Left renal cortex interstitium (tissue), 4 donors: Measurements from ENCODE around the gene PCYT2. TPM values are rescaled to one million over a fixed set of nuclear protein-coding genes. Genes with fewer than 3 reads are reported as not detected.

Experiments used
- DNase-seq, 4 donors: peaks; one replicate each; pipeline ENCODE4 v3.0.0-alpha.2; 2013; ENCODE audit warnings: low read depth in 4 of 4, low spot score in 2 of 4, missing footprints in 1 of 4
- polyA plus RNA-seq, 4 donors: library from polyadenylated mRNA; unstranded; fragments of 120-200 nt; gene quantifications; one replicate each; pipeline ENCODE4 v1.2.1, GENCODE V29; 2013; ENCODE audit not compliant: insufficient read length in 4 of 4

Gene PCYT2
- polyA plus RNA-seq, 4 donors, result 45.7 to 55.9 (median 49.5) TPM

DNA sequence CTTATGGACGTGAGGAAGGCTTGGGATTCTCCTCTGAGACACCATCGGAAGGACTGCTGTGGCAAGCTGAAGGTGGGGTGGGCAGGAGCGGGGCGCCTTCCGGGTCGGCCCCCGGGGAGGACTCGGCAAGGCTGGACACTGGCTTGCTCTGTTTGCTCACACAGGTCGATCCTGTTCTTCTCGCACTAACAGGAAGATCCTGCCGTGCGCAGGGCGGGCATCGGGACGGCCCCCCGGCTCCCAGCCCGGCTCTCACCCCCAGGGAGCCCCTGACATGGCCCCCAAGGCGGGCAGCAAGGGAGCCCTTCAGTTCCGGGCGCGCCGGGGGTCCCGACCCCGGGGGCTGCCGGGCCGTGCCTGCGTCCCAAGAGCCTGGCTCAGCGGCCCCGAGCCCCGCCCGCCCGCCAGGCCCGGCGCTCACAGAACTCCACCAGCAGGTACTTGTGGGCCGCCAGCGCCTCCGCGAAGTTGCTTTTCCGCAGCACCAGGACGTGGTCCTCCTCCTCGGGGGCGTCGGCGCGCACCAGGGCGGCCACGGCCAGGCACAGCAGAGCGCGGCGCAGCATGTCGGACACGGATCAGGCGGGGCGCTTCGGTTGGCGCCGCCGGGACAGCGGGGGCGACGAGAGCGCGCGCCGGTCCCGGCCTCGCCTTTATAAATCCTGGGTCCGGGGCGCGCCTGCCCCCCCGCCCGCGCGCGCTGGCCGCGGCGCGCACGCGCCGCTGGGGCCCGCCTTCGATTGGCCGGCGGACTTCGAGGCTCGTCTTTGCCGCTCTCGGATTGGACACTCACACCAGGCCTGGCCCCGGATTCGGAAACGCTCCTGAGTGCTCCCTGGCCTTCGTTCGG, 51.1 kb downstream of the PCYT2 start, which contains the start of gene P4HB:
Gene P4HB, minus strand, starts transcription at position 630 of the 850 bp plus-strand sequence. Its CDS starts 64 bp downstream, at position 566.
- no peak for DNase-seq

DNA sequence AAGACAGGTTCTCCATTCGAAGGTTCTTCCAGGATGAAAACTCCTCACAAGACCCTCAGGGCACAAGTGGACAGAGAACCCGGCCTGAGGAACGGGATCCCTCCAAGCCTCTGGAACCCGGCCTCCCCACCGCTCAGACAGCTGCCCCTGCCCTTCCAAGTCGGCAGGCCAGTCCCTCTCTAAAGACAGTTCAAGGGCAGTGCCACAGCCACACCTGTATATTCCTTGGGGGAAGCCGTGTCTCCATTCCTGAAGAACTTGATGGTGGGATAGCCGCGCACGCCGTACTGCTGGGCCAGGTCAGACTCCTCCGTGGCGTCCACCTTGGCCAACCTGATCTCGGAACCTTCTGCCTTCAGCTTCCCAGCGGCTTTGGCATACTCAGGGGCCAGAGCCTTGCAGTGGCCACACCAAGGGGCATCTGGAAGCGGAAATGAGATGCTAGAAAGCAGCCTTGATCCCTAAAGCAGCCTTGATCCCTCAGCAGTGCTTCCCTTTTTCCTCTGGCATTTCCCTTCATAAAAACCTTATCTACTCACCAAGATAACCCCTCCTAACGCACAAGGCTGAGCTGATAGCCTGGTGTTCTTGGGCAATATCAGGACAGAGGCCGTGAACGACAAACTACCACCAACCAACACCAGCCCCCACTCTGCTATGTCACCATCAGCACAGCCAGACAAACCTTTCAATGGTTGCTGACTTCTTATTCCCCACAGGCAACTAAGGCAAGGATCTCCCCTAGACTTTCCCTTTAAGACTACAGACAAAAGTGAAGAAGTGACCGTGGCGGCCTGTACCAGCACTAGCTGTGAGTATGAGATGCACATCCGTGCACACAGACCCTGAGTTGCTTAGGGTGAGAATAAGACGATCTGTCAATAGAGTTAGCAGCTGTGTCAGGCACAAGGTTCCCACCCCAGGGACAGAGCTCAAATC, 52.0 kb downstream of the PCYT2 start:
- no peak for DNase-seq

- no peak for DNase-seq
These were observed 52.8 kb downstream of the PCYT2 start for GRCh38 chr17:81858170-81858966.

DNA sequence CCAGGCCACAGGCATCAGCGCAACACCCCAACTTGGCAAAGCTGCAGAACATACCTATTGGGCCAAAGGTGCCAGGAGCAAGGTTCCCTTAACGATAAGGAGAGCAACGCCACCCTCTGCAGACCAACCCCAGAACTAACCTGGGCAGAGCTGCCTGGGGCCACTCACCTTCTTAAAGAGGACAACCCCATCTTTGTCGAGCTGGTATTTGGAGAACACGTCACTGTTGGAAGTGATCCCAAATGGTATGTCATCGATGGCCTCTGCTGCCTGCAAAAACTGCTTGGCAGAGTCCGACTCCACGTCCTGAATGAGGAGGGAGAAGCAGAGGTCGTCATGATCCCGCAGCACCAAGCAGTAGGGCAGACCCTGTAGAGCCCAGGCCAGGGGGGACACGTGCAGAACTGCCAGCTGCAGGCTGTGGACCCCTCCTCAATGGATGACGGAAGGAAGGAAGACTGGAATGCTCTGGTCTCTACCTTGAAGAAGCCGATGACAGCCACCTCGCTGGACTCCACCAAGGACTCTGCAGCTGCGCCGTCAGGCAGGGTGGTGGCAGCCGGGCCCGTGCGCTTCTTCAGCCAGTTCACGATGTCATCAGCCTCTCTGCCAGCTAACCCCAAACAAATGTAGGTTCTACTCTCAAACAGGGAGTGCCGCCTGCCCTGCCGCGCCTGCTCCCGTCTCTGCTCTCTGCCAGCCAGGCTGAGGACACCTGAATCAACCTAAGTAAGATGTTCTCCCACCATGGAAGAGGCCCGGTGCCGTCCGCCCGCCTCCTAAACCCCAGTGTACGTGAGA, 56.0 kb downstream of the PCYT2 start:
- DNase-seq, result no peak

DNA sequence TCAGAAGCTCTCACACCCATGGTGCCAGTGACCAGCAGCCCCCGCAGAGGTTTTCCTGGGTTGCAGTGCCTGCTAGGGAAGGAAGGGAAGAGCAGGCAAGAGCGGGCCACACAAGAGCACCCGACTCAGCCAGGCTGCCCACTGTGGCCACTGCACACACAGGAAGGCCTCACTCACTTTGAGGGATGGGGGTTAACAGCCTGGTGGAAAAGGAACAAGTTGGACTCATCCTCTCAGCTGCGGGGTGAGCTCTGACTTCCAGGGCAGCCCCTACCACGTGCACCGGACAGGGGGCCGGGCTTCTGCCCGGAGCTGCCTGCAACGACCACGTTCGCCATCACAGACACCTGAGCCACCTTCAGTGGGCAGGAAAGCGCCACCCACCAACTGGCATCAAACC, 59.0 kb downstream of the PCYT2 start:
- no peak for DNase-seq

DNA sequence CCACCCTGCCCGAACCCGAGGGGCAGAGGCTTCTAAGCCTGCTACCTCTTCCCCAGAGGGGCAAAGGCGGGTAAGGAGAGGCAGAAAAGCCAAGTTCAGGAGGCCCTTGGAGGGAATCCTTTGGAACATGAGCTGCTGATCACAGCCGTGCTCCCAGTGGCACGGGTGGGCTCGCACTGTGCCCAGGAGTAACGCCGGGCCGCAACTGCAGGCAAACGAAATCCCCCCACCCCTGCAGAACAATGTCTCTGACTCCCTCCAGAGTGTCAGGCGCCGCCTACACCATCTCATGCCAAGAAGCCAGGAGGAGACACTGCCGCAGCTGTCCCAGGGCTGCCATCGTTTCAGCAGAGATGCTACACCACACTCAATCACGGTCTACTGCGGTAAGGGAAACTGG, 59.8 kb downstream of the PCYT2 start:
- no peak for DNase-seq

Other genes with a start within 250 kb of the PCYT2 start
- gene OXLD1, start 244.8 kb downstream of the PCYT2 start, polyA plus RNA-seq, result 10 to 100 TPM; 14.6 to 28.2 (median 19.5) TPM
- gene CCDC137, start 244.7 kb downstream of the PCYT2 start, polyA plus RNA-seq, result 10 to 100 TPM; 11.4 to 21.0 (median 19.0) TPM
- 10 to 100 TPM; 37.0 to 54.7 (median 45.8) TPM for gene ARL16, start 227.6 kb downstream of the PCYT2 start, polyA plus RNA-seq
- 100 to 1,000 TPM in 2 of 4 donors, 10 to 100 TPM in 2; 79.9 to 124 (median 96.4) TPM for gene HGS, start 227.4 kb downstream of the PCYT2 start, polyA plus RNA-seq
- 10 to 100 TPM; 41.0 to 70.1 (median 51.4) TPM for gene MRPL12, start 208.0 kb downstream of the PCYT2 start, polyA plus RNA-seq
- gene SLC25A10, start 199.1 kb downstream of the PCYT2 start, polyA plus RNA-seq, result 10 to 100 TPM; 11.7 to 22.9 (median 20.5) TPM
- gene GCGR, start 107.2 kb downstream of the PCYT2 start, polyA plus RNA-seq, result 10 to 100 TPM in 2 of 4 donors, 1 to 10 TPM in 2; 8.6 to 18.5 (median 12.7) TPM
- 100 to 1,000 TPM in 2 of 4 donors, 10 to 100 TPM in 2; 69.8 to 134 (median 107) TPM for gene MCRIP1, start 78.1 kb downstream of the PCYT2 start, polyA plus RNA-seq
- gene PPP1R27, start 76.3 kb downstream of the PCYT2 start, polyA plus RNA-seq, result under 1 TPM; 0.23 to 0.46 (median 0.37) TPM
- gene P4HB, start 50.9 kb downstream of the PCYT2 start, polyA plus RNA-seq, result 100 to 1,000 TPM; 397 to 434 (median 411) TPM
- 100 to 1,000 TPM; 156 to 249 (median 195) TPM for gene ARHGDIA, start 40.1 kb downstream of the PCYT2 start, polyA plus RNA-seq
- 100 to 1,000 TPM in 1 of 4 donors, 10 to 100 TPM in 3; 66.6 to 107 (median 76.3) TPM for gene ALYREF, start 19.8 kb downstream of the PCYT2 start, polyA plus RNA-seq
- gene ANAPC11, start 19.7 kb downstream of the PCYT2 start, polyA plus RNA-seq, result 100 to 1,000 TPM in 2 of 4 donors, 10 to 100 TPM in 2; 72.2 to 130 (median 96.2) TPM
- 1 to 10 TPM in 1 of 4 donors, under 1 TPM in 3; 0.39 to 1.5 (median 0.52) TPM for gene NPB, start 9.2 kb downstream of the PCYT2 start, polyA plus RNA-seq
- gene SIRT7, start 6.8 kb upstream of the PCYT2 start, polyA plus RNA-seq, result 10 to 100 TPM in 3 of 4 donors, 1 to 10 TPM in 1; 9.6 to 19.6 (median 14.7) TPM
- gene MAFG, start 16.3 kb upstream of the PCYT2 start, polyA plus RNA-seq, result 10 to 100 TPM in 3 of 4 donors, 1 to 10 TPM in 1; 9.8 to 15.4 (median 11.9) TPM
- gene PYCR1, start 25.9 kb upstream of the PCYT2 start, polyA plus RNA-seq, result 10 to 100 TPM; 27.6 to 38.1 (median 31.7) TPM
- under 1 TPM in 3 of 4 donors, not detected in 1; 0.14 to 0.33 (median 0.24) TPM for gene MYADML2, start 35.8 kb upstream of the PCYT2 start, polyA plus RNA-seq
- gene NOTUM, start 49.8 kb upstream of the PCYT2 start, polyA plus RNA-seq, result 1 to 10 TPM; 2.1 to 3.2 (median 2.8) TPM
- gene ASPSCR1, start 66.2 kb upstream of the PCYT2 start, polyA plus RNA-seq, result 10 to 100 TPM; 22.1 to 40.1 (median 35.8) TPM
- 10 to 100 TPM; 36.3 to 49.2 (median 45.1) TPM for gene CENPX, start 111.5 kb upstream of the PCYT2 start, polyA plus RNA-seq
- gene LRRC45, start 111.9 kb upstream of the PCYT2 start, polyA plus RNA-seq, result 10 to 100 TPM in 3 of 4 donors, 1 to 10 TPM in 1; 10.0 to 19.6 (median 17.1) TPM
- gene RAC3, start 120.3 kb upstream of the PCYT2 start, polyA plus RNA-seq, result 10 to 100 TPM in 3 of 4 donors, 1 to 10 TPM in 1; 8.6 to 17.0 (median 14.9) TPM
- gene DCXR, start 126.3 kb upstream of the PCYT2 start, polyA plus RNA-seq, result 100 to 1,000 TPM in 1 of 4 donors, 10 to 100 TPM in 3; 79.6 to 138 (median 86.5) TPM
- gene RFNG, start 140.4 kb upstream of the PCYT2 start, polyA plus RNA-seq, result 10 to 100 TPM; 38.2 to 67.5 (median 52.2) TPM
- gene GPS1, start 140.5 kb upstream of the PCYT2 start, polyA plus RNA-seq, result 100 to 1,000 TPM in 3 of 4 donors, 10 to 100 TPM in 1; 98.9 to 158 (median 137) TPM
- gene DUS1L, start 154.4 kb upstream of the PCYT2 start, polyA plus RNA-seq, result 10 to 100 TPM; 67.0 to 99.5 (median 97.0) TPM
- gene FASN, start 186.8 kb upstream of the PCYT2 start, polyA plus RNA-seq, result 10 to 100 TPM; 29.5 to 65.2 (median 45.9) TPM